ENCODE results near the gene WSB1.

DNA sequence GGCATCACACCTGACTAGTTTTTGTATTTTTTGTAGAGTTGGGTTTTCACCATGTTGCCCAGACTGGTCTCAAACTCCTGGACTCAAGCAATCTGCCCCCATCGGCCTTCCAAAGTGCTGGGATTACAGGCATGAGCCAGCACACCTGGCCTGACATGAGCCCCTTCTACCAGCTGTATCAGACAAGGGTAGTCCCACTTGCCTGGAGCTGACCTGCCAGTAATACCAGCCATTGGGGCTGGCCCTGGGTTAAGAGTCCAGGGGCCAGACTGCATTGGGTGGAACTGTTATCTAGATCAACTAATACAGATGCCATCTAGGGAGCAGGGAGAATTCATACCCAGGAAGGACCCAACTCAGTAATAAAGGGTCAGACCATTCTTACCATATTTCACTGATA, 28.1 kb downstream of the WSB1 start:
- no peak for TF ChIP-seq CTCF (IDR thresholded peaks at IDR 0.05)
- TF ChIP-seq EZH2 (IDR thresholded peaks at IDR 0.05): no peak

Measured in neural progenitor cell (in vitro differentiated cells).